Measurements from ENCODE around the gene MYO15A.

The MYO15A gene

GRCh38 chr17:18106211-18106610, 2.3 kb upstream of the MYO15A start:
- no peak for DNase-seq

GRCh38 chr17:18107061-18107790, 1.3 kb upstream of the MYO15A start:
- no peak for DNase-seq

- no peak for DNase-seq
These were observed 585 bp upstream of the MYO15A start for GRCh38 chr17:18107971-18108370.

- DNase-seq, result no peak
These were observed 1.5 kb downstream of the MYO15A start for GRCh38 chr17:18109935-18110485.

GRCh38 chr17:18110636-18111145, 2.1 kb downstream of the MYO15A start:
- no peak for DNase-seq

GRCh38 chr17:18111330-18111971, 2.9 kb downstream of the MYO15A start:
- DNase-seq, result no peak

- DNase-seq, result no peak
These were observed 7.0 kb downstream of the MYO15A start for GRCh38 chr17:18115517-18115916.

- no peak for DNase-seq
These were observed 7.5 kb downstream of the MYO15A start for GRCh38 chr17:18116078-18116477.

- DNase-seq, result no peak
These were observed 9.0 kb downstream of the MYO15A start for GRCh38 chr17:18117533-18117932.

GRCh38 chr17:18117982-18118975, 9.7 kb downstream of the MYO15A start:
- DNase-seq, result no peak

- no peak for DNase-seq
These were observed 10.7 kb downstream of the MYO15A start for GRCh38 chr17:18119166-18119745.

GRCh38 chr17:18119938-18120337, 11.4 kb downstream of the MYO15A start:
- no peak for DNase-seq

- no peak for DNase-seq
These were observed 12.0 kb downstream of the MYO15A start for GRCh38 chr17:18120461-18121017.

- no peak for DNase-seq
These were observed 12.8 kb downstream of the MYO15A start for GRCh38 chr17:18121144-18121910.

- no peak for DNase-seq
These were observed 14.6 kb downstream of the MYO15A start for GRCh38 chr17:18122990-18123753.

GRCh38 chr17:18124345-18125126, 16.0 kb downstream of the MYO15A start:
- no peak for DNase-seq

GRCh38 chr17:18129041-18129502, 20.5 kb downstream of the MYO15A start:
- DNase-seq, result no peak

GRCh38 chr17:18132711-18133110, 24.2 kb downstream of the MYO15A start:
- no peak for DNase-seq

GRCh38 chr17:18136357-18136756, 27.8 kb downstream of the MYO15A start:
- DNase-seq, result no peak

All from CD4-positive, alpha-beta T cell treated with Interleukin-10 for 1 hour (primary cell).